Cardiac septum (tissue), 1 donor: ENCODE measurements around the gene C16orf82. TPM values are rescaled to one million over a fixed set of nuclear protein-coding genes. Genes with fewer than 3 reads are reported as not detected.

Experiments
- DNase-seq: peaks from one replicate; pipeline ENCODE4 v3.0.0-alpha.2; 2020; ENCODE audit warnings: low spot score
- intact Hi-C: fragments of 100-400 bp; cut with DNase I; formaldehyde crosslinking; loops from one replicate; pipeline ENCODE4 v1.14.0; 2022
- long read RNA-seq: library from polyadenylated mRNA; unstranded; transcript quantifications from one replicate; pipeline ENCODE4 v2.0.0, GENCODE V29; 2021
- total RNA-seq: library from RNA; stranded (reverse); fragmentation: NEBNext Ultra II Directional; extraction: Animal tissue kit (Norgen Biotek cat#: 25700); gene quantifications from one replicate; pipeline ENCODE4 v1.2.1, GENCODE V29; 2021
- donor health status: DM: no; HTN: no; CAD: no.

The C16orf82 gene
- not detected for total RNA-seq
- long read RNA-seq: 0 reads

- DNase-seq: no peak
- intact Hi-C loops: no loop called here
Measured at GRCh38 chr16:27066668-27067537, at the start of gene C16orf82. C16orf82 (plus strand) TSS chr16:27066927.

GRCh38 chr16:27020031-27020430 lies 46.7 kb upstream of the C16orf82 start:
- intact Hi-C loops: no loop called here
- DNase-seq: no peak

- intact Hi-C loops: no loop called here
- no peak for DNase-seq
Measured at GRCh38 chr16:27024010-27024409, 42.7 kb upstream of the C16orf82 start.

- DNase-seq: no peak
- intact Hi-C loops: no loop called here
Measured at GRCh38 chr16:27025581-27025980, 41.1 kb upstream of the C16orf82 start.

GRCh38 chr16:27027971-27028370 lies 38.8 kb upstream of the C16orf82 start:
- DNase-seq: no peak
- intact Hi-C loops: no loop called here

GRCh38 chr16:27028591-27029110 lies 38.1 kb upstream of the C16orf82 start:
- intact Hi-C loops: no loop called here
- no peak for DNase-seq

- no peak for DNase-seq
- intact Hi-C loops: no loop called here
Measured at GRCh38 chr16:27029525-27029924, 37.2 kb upstream of the C16orf82 start.

GRCh38 chr16:27033281-27033979 lies 33.3 kb upstream of the C16orf82 start:
- intact Hi-C loops: no loop called here
- DNase-seq: no peak

GRCh38 chr16:27040732-27041131 lies 26.0 kb upstream of the C16orf82 start:
- no peak for DNase-seq
- intact Hi-C loops: no loop called here

- no peak for DNase-seq
- intact Hi-C loops: no loop called here
Measured at GRCh38 chr16:27046958-27047518, 19.7 kb upstream of the C16orf82 start.

- DNase-seq: no peak
- intact Hi-C loops: no loop called here
Measured at GRCh38 chr16:27048316-27048715, 18.4 kb upstream of the C16orf82 start.

GRCh38 chr16:27049117-27049516 lies 17.6 kb upstream of the C16orf82 start:
- intact Hi-C loops: no loop called here
- no peak for DNase-seq

- DNase-seq: no peak
- intact Hi-C loops: no loop called here
Measured at GRCh38 chr16:27052007-27052406, 14.7 kb upstream of the C16orf82 start.

- no peak for DNase-seq
- intact Hi-C loops: no loop called here
Measured at GRCh38 chr16:27053996-27054395, 12.7 kb upstream of the C16orf82 start.

- intact Hi-C loops: no loop called here
- no peak for DNase-seq
Measured at GRCh38 chr16:27058299-27058698, 8.4 kb upstream of the C16orf82 start.

- intact Hi-C loops: no loop called here
- no peak for DNase-seq
Measured at GRCh38 chr16:27070776-27071175, 4.0 kb downstream of the C16orf82 start.

- intact Hi-C loops: no loop called here
- DNase-seq: no peak
Measured at GRCh38 chr16:27073733-27074132, 7.0 kb downstream of the C16orf82 start.

GRCh38 chr16:27080895-27081294 lies 14.2 kb downstream of the C16orf82 start:
- peak; percentile 19 for DNase-seq
- intact Hi-C loops: no loop called here

- peak; percentile 47 for DNase-seq
- intact Hi-C loops: no loop called here
Measured at GRCh38 chr16:27083861-27084261, 17.1 kb downstream of the C16orf82 start.

GRCh38 chr16:27084307-27085028 lies 17.7 kb downstream of the C16orf82 start:
- peak; percentile 7 for DNase-seq
- intact Hi-C loops: no loop called here
